GM21529 (cell line): ENCODE results near the gene CAMKMT.

ENCODE experiments used
- ATAC-seq: cut with Tn5 transposase; IDR thresholded peaks from one replicate; pipeline ENCODE4 v1.9.1; 2021; ENCODE audit not compliant: unreplicated experiment

Gene CAMKMT

GRCh38 chr2:44819061-44819460 is 457.3 kb downstream of the CAMKMT start:
- ATAC-seq, result no peak

GRCh38 chr2:44821500-44821899 is 459.8 kb downstream of the CAMKMT start:
- no peak for ATAC-seq

GRCh38 chr2:44822174-44822573 is 460.4 kb downstream of the CAMKMT start:
- ATAC-seq, result no peak
